NCI-H1092 (cell line): Measurements from ENCODE around the gene DHX16.

Experiments used
- DNase-seq: peaks from one replicate; lab custom pipeline; 2025; lab: John Stamatoyannopoulos, UW

The DHX16 gene

DNA sequence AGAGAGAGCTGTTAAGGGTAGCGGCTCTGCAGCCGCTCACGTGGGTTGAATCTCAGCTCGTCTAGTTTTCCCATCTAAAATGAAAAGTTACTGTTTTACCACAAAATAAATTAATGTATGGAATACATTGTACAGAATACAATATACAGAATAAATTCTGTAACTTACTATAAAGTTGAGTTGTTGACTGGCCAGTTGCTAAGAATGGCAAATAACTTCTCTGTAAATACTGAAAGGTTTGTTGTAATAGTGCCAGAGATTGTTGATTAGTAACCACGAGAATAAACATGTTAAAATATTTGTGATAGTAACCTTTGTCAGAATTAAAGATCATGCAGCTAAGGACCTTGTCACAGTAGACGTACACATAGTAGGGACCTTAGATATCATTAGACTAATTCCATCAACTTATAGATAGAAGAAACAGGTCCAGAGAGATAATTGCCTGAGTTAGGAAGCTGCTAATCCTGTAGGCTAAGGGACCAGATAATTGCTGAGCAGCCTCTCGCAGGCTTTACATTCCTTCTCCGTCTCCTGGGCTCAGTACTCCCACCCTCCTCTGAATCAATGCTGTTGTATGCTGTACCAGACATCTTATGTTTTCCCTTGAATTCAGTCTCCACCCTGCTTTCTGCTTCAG lies 18.5 kb upstream of the DHX16 start:
- no peak for DNase-seq

- peak; percentile 58 for DNase-seq
Observed at GRCh38 chr6:30690403-30691207, 17.8 kb upstream of the DHX16 start, which contains the start of gene NRM. NRM (minus strand) TSS chr6:30690984; CDS start chr6:30690974, 10 bp downstream.

GRCh38 chr6:30689985-30690384 lies 17.2 kb upstream of the DHX16 start:
- no peak for DNase-seq

DNA sequence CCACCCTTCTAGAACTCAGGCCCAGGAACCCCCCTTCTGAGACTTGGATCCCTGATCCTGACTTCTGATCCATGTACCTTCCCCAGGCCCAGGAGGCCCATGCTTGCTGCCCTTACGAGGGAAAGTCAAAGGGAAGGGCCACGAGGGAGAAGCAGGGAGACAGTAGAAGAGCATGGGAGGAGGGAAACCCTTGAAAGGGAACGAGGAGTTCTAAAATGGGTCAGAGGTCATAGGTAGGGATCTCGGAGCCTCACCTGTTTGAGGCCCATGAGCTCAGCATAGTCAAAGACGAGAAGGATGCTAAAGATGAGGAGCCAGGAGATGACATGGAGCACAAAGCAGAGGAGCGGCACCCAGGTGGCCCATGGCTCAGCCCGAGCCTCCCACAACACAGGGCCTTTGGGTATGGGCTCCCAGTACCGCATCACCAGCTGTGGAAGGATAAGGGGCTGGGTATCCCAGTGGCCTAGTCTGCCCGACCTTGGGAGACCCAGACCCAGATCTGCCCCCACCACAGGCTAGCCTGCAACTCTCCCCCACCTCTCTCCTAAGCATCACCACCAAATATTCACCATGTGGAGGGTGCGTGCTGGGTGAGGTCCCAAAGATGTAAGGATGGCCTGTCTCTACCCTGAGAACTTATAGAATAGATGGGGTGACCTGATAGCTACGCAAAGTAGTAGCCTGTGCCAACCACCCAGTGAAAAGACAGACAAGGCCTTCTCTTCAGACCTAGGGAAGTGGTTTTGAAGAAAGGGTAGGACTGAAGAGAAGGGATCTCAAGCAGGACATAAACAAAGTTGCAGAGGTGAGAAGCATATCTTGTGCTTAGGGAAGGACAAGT lies 16.4 kb upstream of the DHX16 start:
- DNase-seq = no peak

- DNase-seq = no peak
Observed at GRCh38 chr6:30688569-30688968, 15.8 kb upstream of the DHX16 start.

GRCh38 chr6:30687659-30688431 lies 15.0 kb upstream of the DHX16 start:
- no peak for DNase-seq

- DNase-seq = peak; percentile 16
Observed at GRCh38 chr6:30686908-30687658, 14.3 kb upstream of the DHX16 start.

DNA sequence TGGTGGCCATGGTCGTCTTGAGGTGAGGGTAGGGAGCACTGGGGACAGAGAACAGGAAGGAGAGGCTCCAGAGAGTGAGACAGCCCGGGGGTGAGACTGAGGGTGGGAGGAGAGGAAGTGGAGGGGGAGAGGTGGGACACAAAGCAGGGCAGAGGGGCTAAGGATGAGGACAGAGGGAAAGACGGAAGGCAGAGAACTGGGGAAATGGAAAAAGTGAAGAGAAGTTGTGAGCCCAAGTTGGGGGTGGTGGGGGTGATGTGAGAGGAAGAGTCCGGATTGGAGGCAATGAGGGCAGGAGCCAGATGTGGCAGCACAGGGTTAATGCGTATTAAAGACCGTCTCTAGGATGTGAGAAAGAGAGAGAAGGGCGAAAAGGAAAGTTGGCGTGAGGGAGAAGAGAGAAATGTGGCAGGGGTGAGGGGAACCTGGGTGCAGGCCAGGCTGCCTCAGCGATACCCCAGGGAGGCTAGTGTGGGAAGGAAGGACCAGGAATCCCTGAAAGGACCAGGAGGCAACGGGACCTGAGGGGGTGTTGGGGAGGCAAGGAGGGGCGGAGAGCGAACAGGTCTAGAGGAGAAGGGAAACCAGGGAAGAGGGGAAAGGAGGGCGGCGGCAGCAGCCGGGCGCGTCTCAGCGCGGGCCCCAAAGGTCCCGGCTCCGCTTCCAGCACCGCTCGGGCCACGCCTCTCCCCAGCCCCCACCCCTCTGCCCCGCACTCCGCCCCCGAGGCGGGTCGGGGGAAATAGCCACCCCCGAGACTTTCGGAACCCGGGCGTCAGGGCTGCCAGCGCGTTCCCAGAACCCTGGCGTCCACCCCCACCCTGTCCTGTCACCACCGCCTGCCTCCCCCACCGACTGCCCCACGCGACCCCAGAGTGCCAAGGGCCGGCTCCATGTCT lies 13.5 kb upstream of the DHX16 start, which contains the start of gene PPP1R18:
Gene PPP1R18 (minus strand): TSS at position 637 of the 899 bp plus-strand sequence. CDS start 627 bp downstream, at position 10.
- DNase-seq = no peak

DNA sequence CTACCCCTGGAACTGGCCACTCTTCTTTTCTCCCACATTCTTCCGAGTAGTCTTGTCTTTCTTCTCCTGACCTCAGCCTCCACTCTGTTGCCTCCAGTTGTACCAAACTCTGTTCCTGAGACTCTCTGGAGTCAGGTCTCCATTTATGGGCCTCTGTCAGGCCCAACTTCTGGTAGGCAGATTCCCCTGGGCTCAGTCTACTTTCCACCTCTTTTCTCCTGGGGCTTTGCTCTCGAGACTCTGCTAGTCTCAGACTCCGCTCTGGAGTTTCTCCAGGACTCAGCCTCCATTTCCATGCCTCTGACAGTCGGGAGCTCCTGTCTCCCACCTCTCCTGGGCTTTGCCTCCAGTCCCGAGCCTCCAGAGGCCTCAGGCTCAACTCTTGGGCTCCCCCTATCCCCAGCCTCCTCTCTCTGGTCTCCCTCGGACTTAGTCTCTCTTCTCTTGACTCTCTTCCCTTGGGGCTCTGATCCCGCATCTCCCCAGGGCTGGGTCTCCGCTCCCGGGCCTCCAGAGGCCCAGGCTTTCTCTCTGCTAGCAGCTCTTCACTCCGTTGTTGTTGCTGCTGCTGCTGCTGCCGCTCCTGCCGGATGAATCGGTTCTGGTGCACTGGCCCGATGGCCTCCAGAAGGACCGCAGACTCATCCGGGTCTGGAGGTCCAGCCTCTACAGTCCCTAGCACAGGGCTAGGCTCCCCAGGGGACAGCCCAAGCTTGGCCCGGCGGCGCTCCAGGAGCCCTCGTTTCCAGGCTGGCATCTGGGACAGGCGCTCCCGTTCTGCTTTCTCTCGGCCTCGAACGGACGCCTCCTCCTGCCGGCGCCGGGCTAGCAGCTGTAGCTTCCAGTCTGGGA lies 12.6 kb upstream of the DHX16 start:
- DNase-seq = no peak

DNA sequence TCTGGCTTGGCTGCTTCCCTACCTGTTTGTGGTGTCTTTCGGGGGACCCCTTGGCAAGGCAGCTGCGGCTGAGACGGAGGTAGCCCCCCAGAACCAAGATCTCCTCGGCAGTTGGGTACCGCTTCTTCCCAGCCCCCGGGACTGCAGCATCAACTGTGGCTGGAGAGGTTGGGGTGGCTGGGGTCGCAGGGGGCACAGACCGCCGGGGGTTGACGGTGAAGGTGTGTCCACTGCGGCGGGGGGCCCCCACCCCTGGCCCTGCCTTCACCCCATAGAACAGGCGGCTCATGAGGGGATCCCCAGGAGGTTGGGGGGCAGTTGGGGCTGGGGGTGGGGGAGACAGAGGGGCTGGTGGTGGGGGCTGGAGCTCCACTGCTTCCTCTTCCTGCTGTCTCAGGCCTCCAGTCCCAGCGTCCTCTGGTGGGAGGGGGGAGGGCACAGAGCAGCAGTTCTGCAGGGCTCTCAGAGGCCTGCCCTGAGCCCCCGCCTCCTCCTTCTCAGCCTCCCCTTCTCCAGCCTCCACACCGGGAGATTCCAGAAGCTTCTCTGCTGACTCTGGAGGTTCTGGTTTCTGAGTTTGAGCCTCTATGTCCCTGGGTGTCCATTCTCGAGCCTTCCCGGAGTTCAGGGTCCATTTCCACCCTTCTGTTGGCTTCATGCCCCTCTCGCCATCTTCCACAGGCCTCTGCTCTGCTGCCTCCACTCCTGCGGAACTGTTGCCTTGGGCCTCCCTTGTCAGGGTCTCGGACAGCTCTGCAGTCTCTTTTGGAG lies 11.8 kb upstream of the DHX16 start:
- DNase-seq = no peak

- no peak for DNase-seq
Observed at GRCh38 chr6:30683980-30684338, 11.2 kb upstream of the DHX16 start.

DNA sequence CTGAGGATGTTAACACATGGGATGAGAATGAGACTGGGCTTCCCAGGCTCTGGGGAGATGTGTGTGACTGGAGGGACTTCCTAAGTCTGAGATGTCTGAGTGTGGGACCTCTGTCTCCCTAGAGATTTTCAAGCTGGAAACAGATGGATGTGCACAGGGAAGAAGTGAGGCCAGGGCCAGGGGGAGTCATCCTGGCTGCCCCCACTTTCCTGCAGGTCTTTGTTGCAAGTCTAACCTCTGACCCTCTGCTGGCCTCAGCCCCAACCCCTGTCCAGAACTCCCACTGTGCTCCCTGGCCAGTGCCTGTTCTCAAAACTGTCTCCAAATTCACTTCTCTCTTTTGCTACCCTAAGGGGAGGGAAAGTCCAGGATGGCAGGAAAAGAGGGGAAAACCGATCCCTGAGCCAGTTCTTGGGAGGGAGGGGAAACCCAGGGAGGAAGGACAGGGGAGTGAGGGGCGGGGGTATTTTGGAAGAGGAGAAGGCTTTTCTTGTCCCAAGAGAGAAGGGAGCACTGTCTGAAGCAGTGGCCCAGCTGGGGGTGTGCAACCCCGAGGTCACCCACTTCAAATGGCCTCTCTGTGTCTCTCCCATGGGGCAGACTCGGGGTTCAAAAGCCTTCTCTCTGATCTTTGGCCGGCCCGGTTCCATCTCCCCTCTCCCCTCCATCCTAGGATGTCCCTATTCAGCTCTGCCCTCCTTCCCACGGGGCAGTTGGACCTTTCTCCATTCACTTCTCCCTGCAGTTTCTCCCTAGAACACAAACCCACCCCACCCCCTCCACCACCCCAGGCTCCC lies 10.6 kb upstream of the DHX16 start:
- no peak for DNase-seq

GRCh38 chr6:30682143-30683117 lies 9.6 kb upstream of the DHX16 start:
- DNase-seq = no peak

GRCh38 chr6:30681766-30682142 lies 8.9 kb upstream of the DHX16 start:
- DNase-seq = no peak

- DNase-seq = no peak
Observed at GRCh38 chr6:30679765-30680535, 7.1 kb upstream of the DHX16 start.
